Endometrium (tissue), 2 donors: ENCODE results near the gene PAPPA.

ENCODE experiments used
- FAIRE-seq: peaks from 2 replicates; lab custom pipeline; 2012; peaks lifted over from hg19 to GRCh38; lab: Jason Lieb, UNC
- donor health status: control.
- donor health status: control.

PAPPA gene

DNA sequence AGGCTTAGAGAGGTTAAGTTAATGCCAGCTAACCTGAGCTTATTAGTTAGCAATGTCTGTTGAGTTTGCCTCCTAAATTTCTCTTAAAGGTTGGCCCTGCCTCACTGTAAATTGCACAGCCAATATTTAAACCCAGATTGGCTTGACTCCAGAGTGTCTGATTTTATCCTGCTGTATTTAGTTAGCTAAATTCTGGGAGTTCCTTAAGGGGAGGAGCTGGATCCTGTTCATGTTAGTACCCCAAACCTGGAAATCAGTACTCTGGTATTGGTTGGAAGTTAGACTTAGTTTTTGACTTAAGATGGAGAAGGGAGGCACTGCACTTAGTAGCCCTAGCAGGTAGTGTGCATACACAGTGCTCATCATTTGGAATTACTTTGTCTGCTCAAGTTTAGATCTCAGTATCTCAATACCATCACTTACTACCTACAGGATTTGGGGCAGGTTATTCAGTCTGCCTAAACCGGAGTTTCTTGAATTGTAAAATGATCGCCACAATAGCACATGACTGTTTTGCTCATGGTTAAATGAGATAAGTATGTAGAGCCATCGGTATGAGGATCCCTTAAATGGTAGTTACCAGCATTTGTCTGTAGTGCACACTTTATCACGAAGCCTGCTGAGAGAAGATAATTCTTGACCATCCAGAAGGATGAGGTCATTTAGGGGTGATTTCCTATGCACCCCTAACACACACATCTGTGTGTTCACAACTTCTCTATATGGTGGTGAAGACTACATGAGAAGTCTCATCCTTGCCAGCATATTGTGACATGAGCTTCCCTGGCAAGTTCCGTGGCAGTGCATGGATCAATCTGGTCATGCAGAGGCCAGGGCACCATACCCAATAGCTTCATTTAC is 268.8 kb downstream of the PAPPA start:
- FAIRE-seq: no peak

DNA sequence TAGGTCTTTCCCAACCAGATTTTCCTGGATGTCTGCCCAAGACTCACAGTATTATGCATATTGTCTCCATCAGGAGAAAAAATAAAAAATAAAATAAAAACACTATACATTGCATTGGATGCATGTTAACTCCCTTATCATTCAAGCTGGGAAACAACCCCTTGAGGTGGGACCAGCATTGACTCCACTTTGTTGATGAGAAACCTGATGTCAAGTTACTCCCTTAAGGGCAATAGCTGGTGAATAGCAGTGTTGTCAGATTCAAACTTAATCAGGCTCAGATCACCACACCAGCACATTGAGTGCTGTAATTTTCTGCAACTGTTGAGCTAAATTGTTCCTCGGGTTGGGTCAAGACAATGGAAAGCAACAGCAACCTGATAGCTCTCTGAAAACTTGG is 269.6 kb downstream of the PAPPA start:
- no peak for FAIRE-seq

DNA sequence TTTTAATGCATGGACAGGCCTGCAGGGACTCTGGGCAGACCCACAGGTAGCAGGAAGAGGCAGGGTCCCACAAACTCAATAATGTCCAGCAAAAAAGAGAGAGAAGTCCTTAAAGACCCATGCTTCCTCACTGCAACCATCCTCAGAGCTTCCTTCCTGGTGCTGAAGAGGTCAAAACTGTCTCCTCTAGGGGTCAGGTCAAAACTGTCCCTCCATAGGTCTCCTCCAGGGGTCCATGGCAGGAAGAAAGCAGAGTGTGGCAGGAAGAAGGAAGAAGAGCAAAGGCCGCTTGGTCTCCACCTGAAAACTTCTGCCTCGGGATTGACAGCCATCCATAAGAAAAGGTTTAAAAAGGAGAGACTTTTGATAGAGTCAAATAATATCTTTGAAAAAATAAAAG is 271.7 kb downstream of the PAPPA start:
- FAIRE-seq: no peak

DNA sequence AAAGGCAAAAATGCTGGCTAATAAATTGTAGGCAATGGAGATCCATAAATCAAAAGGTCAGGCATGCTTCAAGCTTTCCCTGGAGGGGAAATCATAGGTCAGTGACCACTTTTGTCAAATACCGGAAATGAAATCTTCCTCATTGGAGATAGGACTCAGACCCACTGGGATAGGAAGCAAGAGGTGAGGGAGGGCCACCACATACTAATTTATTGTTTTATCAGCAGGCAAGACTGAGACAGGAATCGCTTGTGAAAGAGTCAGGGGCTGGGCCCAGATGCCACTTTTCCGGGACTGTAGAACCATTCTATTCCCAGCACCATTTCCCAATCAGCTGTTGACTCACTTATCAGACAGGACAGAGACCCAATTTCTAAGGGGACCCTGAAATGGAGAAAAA is 277.3 kb downstream of the PAPPA start:
- FAIRE-seq: no peak

DNA sequence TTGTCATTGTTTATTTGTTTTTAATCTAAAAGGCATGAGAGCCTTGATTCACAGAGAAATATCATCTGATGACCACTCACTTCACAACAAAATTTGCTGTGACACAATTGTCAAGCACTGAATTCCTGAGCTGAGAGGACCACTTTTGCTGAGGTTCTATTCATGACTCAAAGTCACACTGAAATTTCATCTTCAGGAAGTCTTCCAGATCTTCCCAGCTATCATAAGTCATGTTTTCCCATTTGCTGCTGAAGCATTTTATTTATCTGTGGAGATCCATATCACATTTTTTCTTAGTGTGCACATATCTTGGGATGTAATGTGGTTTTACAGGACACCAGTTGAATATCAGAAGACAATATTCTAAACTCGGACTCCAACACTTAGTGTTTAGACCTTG is 278.5 kb downstream of the PAPPA start:
- no peak for FAIRE-seq

DNA sequence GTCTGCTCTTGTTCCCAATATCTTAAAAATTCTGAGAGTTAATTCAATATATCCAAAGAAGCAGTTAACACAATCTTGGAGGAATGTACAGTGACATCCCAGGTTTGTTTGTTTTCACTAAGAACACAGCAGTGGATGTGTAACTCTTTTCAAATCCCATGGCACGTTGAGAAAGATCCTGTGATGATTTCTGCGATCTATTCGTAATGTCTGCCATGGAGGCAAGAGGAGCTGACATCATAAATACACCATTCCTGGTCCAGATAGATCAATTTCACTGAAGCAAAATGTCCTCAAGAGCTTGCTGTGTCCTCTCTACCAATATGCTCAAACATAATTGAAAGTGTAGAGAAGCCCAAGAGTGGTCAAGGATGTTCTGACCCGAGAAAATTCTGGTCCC is 280.7 kb downstream of the PAPPA start:
- no peak for FAIRE-seq

DNA sequence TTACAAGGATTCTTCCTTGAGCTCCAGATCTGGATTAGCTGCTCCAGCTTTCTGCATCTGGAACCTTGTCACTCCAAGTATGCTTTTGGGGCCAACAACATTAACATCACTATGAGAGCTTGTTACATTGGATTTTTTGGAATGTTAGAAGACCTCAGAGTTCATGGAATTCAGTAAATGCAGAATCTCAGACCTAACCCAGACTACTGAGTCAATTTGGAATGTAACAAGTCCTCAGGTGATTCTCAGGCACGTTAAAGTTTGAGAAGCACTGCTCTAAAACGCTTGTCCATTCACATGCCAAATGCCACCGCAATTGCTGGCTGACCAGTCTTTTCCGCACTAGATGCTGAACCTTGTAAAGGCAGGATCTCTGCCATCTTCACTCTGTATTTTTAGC is 282.1 kb downstream of the PAPPA start:
- FAIRE-seq: no peak

DNA sequence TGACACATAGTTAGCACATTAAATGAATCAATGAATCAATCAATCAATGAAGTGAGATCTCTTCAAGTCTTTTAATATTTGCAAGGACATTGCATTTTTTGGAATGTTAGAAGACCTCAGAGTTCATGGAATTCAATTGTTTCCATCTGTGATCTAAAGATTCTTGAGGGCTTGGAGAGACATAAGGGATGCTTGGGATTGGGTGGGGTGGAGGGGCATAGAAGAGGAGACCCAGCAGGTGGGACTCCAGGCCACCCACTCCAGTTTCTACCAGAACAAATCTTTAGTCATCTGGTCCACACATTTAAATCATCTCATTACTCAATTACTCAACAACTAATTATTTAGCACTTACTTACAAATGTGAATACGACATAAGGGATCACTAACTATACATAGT is 282.5 kb downstream of the PAPPA start:
- no peak for FAIRE-seq

DNA sequence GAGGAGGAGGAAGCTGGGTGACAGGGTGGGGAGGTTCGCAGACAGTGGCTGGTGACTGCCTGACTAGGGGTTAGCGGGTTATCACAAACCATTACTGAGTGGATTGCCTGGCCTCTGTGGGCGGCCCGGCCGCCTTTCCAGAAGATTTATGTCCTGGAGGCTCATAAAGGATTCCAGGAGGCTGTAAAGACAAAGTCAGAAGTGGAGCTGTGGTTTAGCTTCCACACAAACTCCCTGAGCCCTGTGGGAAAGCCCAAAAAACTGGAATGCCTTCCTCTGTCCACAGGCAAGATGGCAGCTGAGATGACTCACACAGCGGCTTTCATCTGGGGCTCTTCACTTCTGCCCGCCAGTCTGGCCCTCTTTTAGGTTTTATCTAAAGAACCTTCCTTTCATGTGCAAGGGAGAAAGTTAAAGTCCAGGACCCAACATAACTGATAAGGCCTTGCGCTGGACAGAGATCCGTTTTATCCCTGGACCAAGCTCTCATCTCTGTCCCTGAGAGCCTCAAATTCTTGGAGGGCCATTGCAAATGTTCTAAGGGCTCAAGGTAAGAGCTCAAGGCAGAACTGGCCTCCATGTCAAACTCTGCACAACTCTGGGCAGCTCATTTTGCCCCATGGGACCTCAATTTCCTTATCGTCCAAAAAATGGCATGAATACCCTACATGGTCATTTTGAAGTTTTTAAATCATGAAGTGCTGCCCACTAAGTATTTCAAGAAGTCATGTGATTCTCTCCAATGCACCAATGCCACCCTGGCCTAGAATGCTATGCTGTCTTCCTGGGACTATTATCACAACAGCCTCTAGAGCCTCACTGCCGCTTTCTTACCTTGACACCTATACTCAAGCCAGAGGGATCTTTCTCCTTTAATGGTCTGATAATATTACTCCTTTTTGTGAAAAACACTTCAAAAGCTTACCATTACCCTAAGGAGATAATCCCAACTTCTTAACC is 284.1 kb downstream of the PAPPA start:
- FAIRE-seq: no peak

DNA sequence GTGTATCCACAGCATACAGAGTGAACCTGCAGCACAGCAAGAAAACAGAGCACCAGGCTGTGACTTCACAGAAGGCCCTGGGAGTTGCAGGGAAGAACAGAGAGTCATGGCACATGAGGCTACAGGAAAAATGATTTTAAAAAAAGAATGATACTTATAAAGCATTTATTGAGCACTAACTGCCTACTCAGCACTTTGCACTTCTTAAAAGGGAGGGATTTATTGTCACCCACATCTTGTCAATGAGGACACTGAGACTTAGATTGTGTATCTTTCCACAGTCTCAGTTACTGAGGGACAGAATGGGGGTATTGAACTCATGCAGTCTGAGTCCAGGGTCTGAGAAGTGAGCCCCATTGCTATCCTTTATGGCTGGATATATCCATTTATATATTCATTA is 288.9 kb downstream of the PAPPA start:
- FAIRE-seq: no peak

DNA sequence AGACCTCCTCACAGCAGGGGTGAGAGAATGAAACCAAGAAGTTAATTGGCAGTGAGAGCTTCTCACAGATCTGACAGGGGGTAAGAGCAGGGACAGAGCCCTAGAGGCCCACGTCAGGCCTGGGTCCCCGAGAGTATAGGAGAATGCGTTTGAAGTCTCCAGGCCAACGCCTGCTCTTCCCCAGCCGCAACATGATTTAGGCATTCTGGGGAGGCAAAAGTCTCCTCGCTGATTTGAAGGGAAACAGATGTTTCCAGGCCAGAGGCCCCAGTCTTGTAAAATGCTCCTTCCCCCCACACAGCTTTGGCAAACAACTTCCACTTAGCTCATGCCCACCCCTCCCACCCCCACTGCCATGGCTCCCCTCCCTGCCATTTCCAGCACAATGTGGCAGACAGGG is 294.3 kb downstream of the PAPPA start:
- FAIRE-seq: no peak

DNA sequence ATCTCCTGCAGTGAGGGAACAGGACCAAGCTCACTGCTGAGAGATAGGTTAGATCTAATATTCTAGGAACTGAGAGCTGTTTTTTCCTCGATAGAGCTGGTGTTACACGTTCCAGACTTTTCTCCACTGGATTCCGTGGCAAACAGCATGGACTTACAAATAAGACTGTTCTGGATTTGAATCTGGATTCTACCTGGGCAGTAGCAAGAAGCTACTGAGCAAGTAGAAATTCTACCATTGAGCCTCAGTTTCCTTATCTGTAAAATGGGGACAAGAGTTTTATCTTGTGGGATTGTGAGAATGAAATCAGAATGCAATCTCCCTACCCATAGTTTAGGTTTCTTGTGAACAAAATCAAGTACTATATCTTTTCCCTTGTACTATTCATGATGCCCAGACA is 294.8 kb downstream of the PAPPA start:
- no peak for FAIRE-seq

DNA sequence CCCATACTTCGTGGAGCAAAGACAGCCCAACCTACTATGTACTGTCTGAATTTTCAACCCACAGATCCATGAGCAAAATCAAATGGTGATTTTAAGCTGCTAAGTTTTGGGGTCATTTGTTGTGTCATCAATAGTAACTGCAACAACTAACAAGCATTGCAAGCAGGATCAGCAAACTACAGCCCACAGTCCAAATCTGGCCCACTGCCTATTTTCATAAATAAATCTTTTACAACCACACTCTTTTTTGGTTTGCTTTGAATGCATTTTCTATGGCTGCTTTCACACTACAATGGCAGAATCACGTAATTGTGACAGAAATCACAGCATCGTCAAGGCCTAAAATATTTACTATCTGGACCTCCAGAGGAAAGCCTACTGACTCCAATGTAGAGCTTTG is 296.4 kb downstream of the PAPPA start:
- FAIRE-seq: no peak

DNA sequence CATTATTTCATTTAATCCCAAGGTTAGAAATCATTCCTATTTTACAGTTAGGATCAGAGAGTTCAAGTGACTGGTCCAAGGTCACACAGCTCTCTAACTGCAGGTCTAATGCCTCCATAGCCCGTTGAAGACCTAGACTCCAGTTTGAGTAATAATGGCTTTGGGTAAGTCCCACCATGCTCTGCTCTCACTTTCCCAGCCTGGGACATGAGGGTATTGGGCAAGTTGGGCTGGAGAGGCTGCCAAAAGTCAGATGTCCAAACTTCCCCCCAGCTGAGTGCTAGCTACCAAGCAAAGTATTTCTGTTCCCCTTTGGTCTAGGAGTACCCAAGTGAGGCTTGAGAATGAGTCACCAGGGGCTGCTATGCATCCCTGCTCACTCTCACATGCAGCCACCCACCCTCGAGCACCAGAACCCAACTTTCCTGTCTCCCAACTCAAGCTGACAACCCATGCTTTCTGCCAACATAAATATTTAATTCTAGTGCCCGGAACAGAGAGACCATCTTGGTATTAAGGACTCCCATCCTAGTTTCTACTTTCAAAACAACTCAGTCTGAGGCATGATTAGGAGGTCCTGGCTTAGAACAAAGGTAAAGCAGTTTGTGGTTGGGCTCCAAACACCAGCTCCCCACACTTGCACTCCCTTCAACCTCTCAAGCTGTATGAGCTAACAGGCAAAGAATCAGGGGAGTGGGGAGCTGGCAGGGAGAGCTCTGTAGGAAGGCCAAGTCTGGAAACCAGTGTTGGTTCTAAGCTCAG is 297.0 kb downstream of the PAPPA start:
- no peak for FAIRE-seq

DNA sequence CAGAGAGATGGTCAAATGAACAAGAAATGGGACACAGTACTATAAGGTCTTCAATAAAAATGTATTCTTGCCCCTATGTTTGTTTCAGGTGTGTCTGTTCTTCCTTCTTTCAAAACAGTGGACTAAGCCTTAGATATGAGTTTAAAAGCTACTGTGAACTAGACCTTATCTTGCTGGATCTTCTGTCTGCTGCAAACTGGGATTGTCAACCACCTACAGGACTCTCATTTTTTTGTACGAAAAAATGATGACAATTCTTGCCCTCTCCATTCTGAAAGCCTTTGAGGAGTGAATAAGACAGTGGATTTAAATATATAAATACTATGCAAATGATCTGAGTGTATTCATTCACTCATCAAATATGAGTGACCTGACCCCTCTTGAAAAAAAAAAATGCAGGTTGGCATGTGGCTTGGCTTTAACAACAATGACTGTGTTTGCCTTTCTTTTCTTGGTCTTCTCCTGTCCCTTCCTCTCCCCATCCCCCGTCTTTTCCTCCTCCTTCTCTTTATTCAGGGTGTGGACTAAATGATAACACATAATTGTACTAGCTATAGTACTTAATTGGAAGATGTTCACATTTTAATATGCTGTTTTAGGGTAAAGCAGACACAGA is 298.0 kb downstream of the PAPPA start:
- FAIRE-seq: no peak
